ENCODE data around the gene UVRAG. TPM values are rescaled to one million over a fixed set of nuclear protein-coding genes. Genes with fewer than 3 reads are reported as not detected.

The UVRAG gene
- total and polyA plus RNA-seq, 2 of the 13 experiments (the other 11 are each of a cell fraction or from before 2014, with no cell fraction given), result 9.7 to 17.3 TPM

GRCh38 chr11:75814677-75815344 is at the start of gene UVRAG (continued):
- no peak for TF ChIP-seq SMARCE1 (IDR thresholded peaks at IDR 0.05; ENCODE audit: borderline replicate concordance)
- 0 out of 2 replicates have a peak, but pooled peaks have one; percentile 62 for TF ChIP-seq GTF2F1 (IDR thresholded peaks at IDR 0.05; ENCODE audit: low read length)
- no peak for TF ChIP-seq ZNF549 (CRISPR knock-in tag; IDR thresholded peaks at IDR 0.05)
- TF ChIP-seq ONECUT2 (CRISPR knock-in tag; IDR thresholded peaks at IDR 0.05), result no peak
- no peak for TF ChIP-seq SNAI1 (CRISPR knock-in tag; IDR thresholded peaks at IDR 0.05; ENCODE audit: borderline replicate concordance)
- no peak for TF ChIP-seq CENPT (CRISPR knock-in tag; IDR thresholded peaks at IDR 0.05; ENCODE audit: low read depth)
- TF ChIP-seq EED (CRISPR knock-in tag; IDR thresholded peaks at IDR 0.05), result no peak
- TF ChIP-seq SYNCRIP (IDR thresholded peaks at IDR 0.05; ENCODE audit: insufficient read depth, low read depth, low read length), result no peak
- no peak for TF ChIP-seq FOXM1 (CRISPR knock-in tag; IDR thresholded peaks at IDR 0.05)
- TF ChIP-seq YY1 (IDR thresholded peaks at IDR 0.05; ENCODE audit: insufficient read depth, insufficient replicate concordance, low read depth, low read length), result peak; percentile 67
- no peak for TF ChIP-seq TIGD3 (CRISPR knock-in tag; IDR thresholded peaks at IDR 0.05; ENCODE audit: borderline replicate concordance)
- TF ChIP-seq EZH2 (conservative IDR thresholded peaks at IDR 0.05; ENCODE audit: low read depth, low read length), result no peak
- no peak for TF ChIP-seq ZNF460 (CRISPR knock-in tag; IDR thresholded peaks at IDR 0.05; ENCODE audit: borderline replicate concordance)
- peak; percentile 71 for TF ChIP-seq TFDP2 (CRISPR knock-in tag; IDR thresholded peaks at IDR 0.05)
- TF ChIP-seq REL (CRISPR knock-in tag; conservative IDR thresholded peaks at IDR 0.05), result no peak
- TF ChIP-seq NR1H2 (CRISPR knock-in tag; IDR thresholded peaks at IDR 0.05; ENCODE audit: borderline replicate concordance, low read depth), result no peak
- TF ChIP-seq, protein P1, sequence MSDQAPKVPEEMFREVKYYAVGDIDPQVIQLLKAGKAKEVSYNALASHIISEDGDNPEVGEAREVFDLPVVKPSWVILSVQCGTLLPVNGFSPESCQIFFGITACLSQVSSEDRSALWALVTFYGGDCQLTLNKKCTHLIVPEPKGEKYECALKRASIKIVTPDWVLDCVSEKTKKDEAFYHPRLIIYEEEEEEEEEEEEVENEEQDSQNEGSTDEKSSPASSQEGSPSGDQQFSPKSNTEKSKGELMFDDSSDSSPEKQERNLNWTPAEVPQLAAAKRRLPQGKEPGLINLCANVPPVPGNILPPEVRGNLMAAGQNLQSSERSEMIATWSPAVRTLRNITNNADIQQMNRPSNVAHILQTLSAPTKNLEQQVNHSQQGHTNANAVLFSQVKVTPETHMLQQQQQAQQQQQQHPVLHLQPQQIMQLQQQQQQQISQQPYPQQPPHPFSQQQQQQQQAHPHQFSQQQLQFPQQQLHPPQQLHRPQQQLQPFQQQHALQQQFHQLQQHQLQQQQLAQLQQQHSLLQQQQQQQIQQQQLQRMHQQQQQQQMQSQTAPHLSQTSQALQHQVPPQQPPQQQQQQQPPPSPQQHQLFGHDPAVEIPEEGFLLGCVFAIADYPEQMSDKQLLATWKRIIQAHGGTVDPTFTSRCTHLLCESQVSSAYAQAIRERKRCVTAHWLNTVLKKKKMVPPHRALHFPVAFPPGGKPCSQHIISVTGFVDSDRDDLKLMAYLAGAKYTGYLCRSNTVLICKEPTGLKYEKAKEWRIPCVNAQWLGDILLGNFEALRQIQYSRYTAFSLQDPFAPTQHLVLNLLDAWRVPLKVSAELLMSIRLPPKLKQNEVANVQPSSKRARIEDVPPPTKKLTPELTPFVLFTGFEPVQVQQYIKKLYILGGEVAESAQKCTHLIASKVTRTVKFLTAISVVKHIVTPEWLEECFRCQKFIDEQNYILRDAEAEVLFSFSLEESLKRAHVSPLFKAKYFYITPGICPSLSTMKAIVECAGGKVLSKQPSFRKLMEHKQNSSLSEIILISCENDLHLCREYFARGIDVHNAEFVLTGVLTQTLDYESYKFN (CRISPR knock-in tag; conservative IDR thresholded peaks at IDR 0.05), result no peak; the same call in 1 of the 2 replicates
- TF ChIP-seq SP2 (CRISPR knock-in tag; IDR thresholded peaks at IDR 0.05), result peak; percentile 100
- no peak for TF ChIP-seq TOE1 (CRISPR knock-in tag; IDR thresholded peaks at IDR 0.05)
- no peak for TF ChIP-seq NPAS2 (CRISPR knock-in tag; IDR thresholded peaks at IDR 0.05; ENCODE audit: borderline replicate concordance)
- TF ChIP-seq ZNF598 (CRISPR knock-in tag; IDR thresholded peaks at IDR 0.05; ENCODE audit: borderline replicate concordance), result no peak
- TF ChIP-seq CHD4 (IDR thresholded peaks at IDR 0.05; ENCODE audit: borderline replicate concordance, low read length), result peak; percentile 19; the same call in 1 of the 2 replicates
- TF ChIP-seq ZC3H4 (CRISPR knock-in tag; IDR thresholded peaks at IDR 0.05; ENCODE audit: borderline replicate concordance), result no peak
- TF ChIP-seq ZNF430 (CRISPR knock-in tag; IDR thresholded peaks at IDR 0.05), result no peak
- no peak for TF ChIP-seq ZNF576 (CRISPR knock-in tag; IDR thresholded peaks at IDR 0.05)

Measured in HepG2 (cell line).